Prostate gland (tissue), 2 donors: ENCODE data around the gene MIOS. TPM values are rescaled to one million over a fixed set of nuclear protein-coding genes. Genes with fewer than 3 reads are reported as not detected.

ENCODE experiments used
- DNase-seq: peaks from one replicate; pipeline ENCODE4 v3.0.0-alpha.2; 2019; ENCODE audit warnings: low spot score
- H3K27ac ChIP-seq, 2 donors: fragments of 200-600 bp; sonication (generic); 2 replicates each; pipeline ENCODE4 v1.5.1; 2017 to 2019
- H3K27me3 ChIP-seq: fragments of 200-600 bp; sonication (generic); replicated peaks from 2 replicates; pipeline ENCODE4 v1.5.1; 2019; ENCODE audit not compliant: insufficient read depth
- H3K36me3 ChIP-seq, 2 donors: fragments of 200-600 bp; sonication (generic); 1 replicate in 1 of 2; 2 replicates in 1 of 2; pipeline versions ENCODE4 v1.5.1 to v1.8.1; 2017 to 2019
- H3K4me1 ChIP-seq: fragments of 200-600 bp; sonication (generic); replicated peaks from 2 replicates; pipeline ENCODE4 v1.5.1; 2019
- H3K4me3 ChIP-seq, 2 donors: fragments of 200-600 bp; sonication (generic); 2 replicates each; pipeline ENCODE4 v1.5.1; 2017 to 2019
- H3K9me3 ChIP-seq: fragments of 200-600 bp; sonication (generic); 2 replicates; pipeline ENCODE4 v1.5.1; 2017
- POLR2A ChIP-seq: fragments of 450-650 bp; IDR thresholded peaks from one replicate; pipeline ENCODE4 v1.6.1; 2016; ENCODE audit warnings: antibody characterized with exemption, mild to moderate bottlenecking
- POLR2AphosphoS5 ChIP-seq: sonication (generic); formaldehyde crosslinking; IDR thresholded peaks from one replicate; pipeline ENCODE4 v1.6.1; 2017; ENCODE audit warnings: antibody characterized with exemption
- WGBS: methylation state at CpG from one replicate; pipeline ENCODE4 v1.1.5; 2018; 5-methylcytosine and 5-hydroxymethylcytosine counted together
- intact Hi-C: fragments of 100-400 bp; cut with DNase I; formaldehyde crosslinking; loops from one replicate; pipeline ENCODE4 v1.14.2; 2022
- total RNA-seq, 2 donors: library from RNA; depleted of rRNA; stranded (reverse); fragments of >200 nt; gene quantifications; one replicate each; pipeline ENCODE4 v1.1.0, GENCODE V29; 2016
- TF ChIP-seq, protein P1 (sequence below), 4 experiments: fragments of 200-600 bp in 2 of 4; fragments of 450-650 bp in 2 of 4; sonication (generic) in 2 of 4; IDR thresholded peaks; 1 replicate in 3 of 4; 2 replicates in 1 of 4; pipeline ENCODE4 v1.5.1; 2016 to 2019; ENCODE audit warnings: antibody characterized with exemption in 4 of 4, mild to moderate bottlenecking in 2 of 4, moderate library complexity in 2 of 4

MIOS gene
- total RNA-seq, 2 donors from 2014 or later = 52.3 to 85.6 TPM

- 84% methylated on average over 26 of the region's 26 CpGs for WGBS
- Histone ChIP-seq H3K27ac (peak overlapping the region; percentile 92 to 98), H3K4me1 (peaks cover 4% of the 10 kb centered on the region), H3K36me3 (no peaks in the 10 kb centered on the region), H3K4me3 (peak overlapping the region; percentile 83 to 95), H3K9me3 (no peaks in the 10 kb centered on the region), H3K27me3 (no peaks in the 10 kb centered on the region)
- no peak for DNase-seq
- intact Hi-C loops = loop anchor here (2.0 to 10.0 kb wide), 3 partner anchors 75 to 649 kb away; partner anchors contain the start of genes C1GALT1 and UMAD1
- TF ChIP-seq POLR2A (no peak), POLR2AphosphoS5 (peak; percentile 32)
Observed at GRCh38 chr7:7565746-7566650, 686 bp upstream of the MIOS start.

GRCh38 chr7:7567898-7568531, 1.3 kb downstream of the MIOS start:
- no peak for DNase-seq
- peak overlapping the region; percentile 83 to 95 for H3K4me3 ChIP-seq
- no peaks in the 10 kb centered on the region for H3K9me3 ChIP-seq
- intact Hi-C loops = loop anchor here (2.0 to 10.0 kb wide), 3 partner anchors 73 to 647 kb away; partner anchors contain the start of genes C1GALT1 and UMAD1
- H3K27me3 ChIP-seq = no peaks in the 10 kb centered on the region
- WGBS = 36% methylated on average over 2 of the region's 2 CpGs
- TF ChIP-seq POLR2A (no peak), POLR2AphosphoS5 (peak; percentile 36)
- TF ChIP-seq, protein P1, sequence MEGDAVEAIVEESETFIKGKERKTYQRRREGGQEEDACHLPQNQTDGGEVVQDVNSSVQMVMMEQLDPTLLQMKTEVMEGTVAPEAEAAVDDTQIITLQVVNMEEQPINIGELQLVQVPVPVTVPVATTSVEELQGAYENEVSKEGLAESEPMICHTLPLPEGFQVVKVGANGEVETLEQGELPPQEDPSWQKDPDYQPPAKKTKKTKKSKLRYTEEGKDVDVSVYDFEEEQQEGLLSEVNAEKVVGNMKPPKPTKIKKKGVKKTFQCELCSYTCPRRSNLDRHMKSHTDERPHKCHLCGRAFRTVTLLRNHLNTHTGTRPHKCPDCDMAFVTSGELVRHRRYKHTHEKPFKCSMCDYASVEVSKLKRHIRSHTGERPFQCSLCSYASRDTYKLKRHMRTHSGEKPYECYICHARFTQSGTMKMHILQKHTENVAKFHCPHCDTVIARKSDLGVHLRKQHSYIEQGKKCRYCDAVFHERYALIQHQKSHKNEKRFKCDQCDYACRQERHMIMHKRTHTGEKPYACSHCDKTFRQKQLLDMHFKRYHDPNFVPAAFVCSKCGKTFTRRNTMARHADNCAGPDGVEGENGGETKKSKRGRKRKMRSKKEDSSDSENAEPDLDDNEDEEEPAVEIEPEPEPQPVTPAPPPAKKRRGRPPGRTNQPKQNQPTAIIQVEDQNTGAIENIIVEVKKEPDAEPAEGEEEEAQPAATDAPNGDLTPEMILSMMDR (IDR thresholded peaks at IDR 0.05) = no peak
- H3K36me3 ChIP-seq = no peaks in the 10 kb centered on the region
- peak overlapping the region; percentile 92 to 98 for H3K27ac ChIP-seq
- H3K4me1 ChIP-seq = peaks cover 4% of the 10 kb centered on the region

DNA sequence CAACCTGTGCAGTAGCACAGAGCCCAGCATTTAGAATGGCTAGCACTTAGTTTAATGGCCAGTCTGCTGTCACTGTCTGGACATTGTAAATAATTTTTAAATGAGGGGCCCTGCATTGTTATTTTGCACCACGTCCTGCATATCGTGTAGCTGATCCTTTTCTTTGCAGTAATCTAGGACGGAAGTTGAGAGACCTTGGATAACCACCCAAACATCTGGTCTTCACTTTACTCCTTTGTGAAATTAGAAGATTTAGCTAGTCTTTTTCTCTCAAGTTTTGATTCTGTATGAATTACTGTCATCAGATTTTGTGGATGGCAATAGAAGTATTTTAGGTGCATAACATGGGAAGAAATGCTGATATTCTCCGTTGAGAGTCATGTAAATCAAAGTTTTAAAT, 1.9 kb downstream of the MIOS start:
- Histone ChIP-seq H3K4me3 (peak overlapping the region; percentile 83 to 95), H3K9me3 (no peaks in the 10 kb centered on the region), H3K27me3 (no peaks in the 10 kb centered on the region), H3K4me1 (peaks cover 4% of the 10 kb centered on the region), H3K36me3 (no peaks in the 10 kb centered on the region), H3K27ac (peak overlapping the region in 1 of 2 donors; percentile 98)
- no peak for DNase-seq
- WGBS = 76% methylated on average over 4 of the region's 4 CpGs
- TF ChIP-seq POLR2A (no peak), POLR2AphosphoS5 (no peak)
- TF ChIP-seq, protein P1 (IDR thresholded peaks at IDR 0.05) = no peak
- intact Hi-C loops = loop anchor here (10.0 kb wide), 2 partner anchors 384 to 646 kb away; partner anchors contain the start of gene C1GALT1

DNA sequence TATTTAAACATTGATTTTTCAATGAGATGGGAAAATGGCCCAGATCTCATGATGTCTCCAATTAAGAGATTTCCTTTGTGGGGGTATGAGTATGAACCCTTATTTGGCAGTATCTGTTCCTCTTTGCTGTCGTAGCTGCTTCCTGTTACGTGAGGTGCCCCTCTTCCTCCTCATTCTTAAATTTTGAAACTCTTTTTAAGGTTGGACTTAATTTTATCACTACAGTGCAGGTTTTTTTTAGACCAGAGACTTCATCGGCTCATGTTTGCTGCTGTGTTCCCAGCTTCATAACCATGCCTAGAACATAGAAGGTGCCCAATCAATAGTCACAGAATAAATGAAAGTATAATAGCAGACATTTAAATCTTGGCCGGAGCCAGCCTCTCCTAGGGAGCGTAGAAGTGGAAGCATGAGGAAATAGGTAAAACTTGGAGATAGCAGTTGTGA, 2.4 kb downstream of the MIOS start:
- Histone ChIP-seq H3K36me3 (no peaks in the 10 kb centered on the region), H3K4me1 (no peaks in the 10 kb centered on the region), H3K27me3 (no peaks in the 10 kb centered on the region), H3K27ac (peak overlapping the region; percentile 5 to 98), H3K9me3 (no peaks in the 10 kb centered on the region), H3K4me3 (peak overlapping the region in 1 of 2 donors; percentile 95)
- WGBS = 68% methylated on average over 5 of the region's 5 CpGs
- no peak for DNase-seq
- TF ChIP-seq, protein P1 (IDR thresholded peaks at IDR 0.05) = no peak
- TF ChIP-seq POLR2A (no peak), POLR2AphosphoS5 (no peak)
- intact Hi-C loops = loop anchor here (1.0 to 10.0 kb wide), 3 partner anchors 8 to 646 kb away; partner anchors contain the start of gene C1GALT1

- intact Hi-C loops = loop anchor here (1.0 to 10.0 kb wide), 3 partner anchors 8 to 645 kb away; partner anchors contain the start of gene C1GALT1
- Histone ChIP-seq H3K36me3 (no peaks in the 10 kb centered on the region), H3K27ac (peak overlapping the region; percentile 5 to 98), H3K4me1 (no peaks in the 10 kb centered on the region), H3K27me3 (no peaks in the 10 kb centered on the region), H3K9me3 (no peaks in the 10 kb centered on the region), H3K4me3 (peak overlapping the region in 1 of 2 donors; percentile 95)
- TF ChIP-seq, protein P1 (IDR thresholded peaks at IDR 0.05) = no peak
- TF ChIP-seq POLR2AphosphoS5 (no peak), POLR2A (no peak)
- 73% methylated on average over 3 of the region's 3 CpGs for WGBS
- DNase-seq = no peak
Observed at GRCh38 chr7:7569615-7570014, 2.9 kb downstream of the MIOS start.
